ENCODE measurements around the gene ZFAND5.
A peak's percentile ranks its signal among the peaks of the same experiment; 100 is the strongest.

Gene ZFAND5, protein sequence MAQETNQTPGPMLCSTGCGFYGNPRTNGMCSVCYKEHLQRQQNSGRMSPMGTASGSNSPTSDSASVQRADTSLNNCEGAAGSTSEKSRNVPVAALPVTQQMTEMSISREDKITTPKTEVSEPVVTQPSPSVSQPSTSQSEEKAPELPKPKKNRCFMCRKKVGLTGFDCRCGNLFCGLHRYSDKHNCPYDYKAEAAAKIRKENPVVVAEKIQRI

DNA sequence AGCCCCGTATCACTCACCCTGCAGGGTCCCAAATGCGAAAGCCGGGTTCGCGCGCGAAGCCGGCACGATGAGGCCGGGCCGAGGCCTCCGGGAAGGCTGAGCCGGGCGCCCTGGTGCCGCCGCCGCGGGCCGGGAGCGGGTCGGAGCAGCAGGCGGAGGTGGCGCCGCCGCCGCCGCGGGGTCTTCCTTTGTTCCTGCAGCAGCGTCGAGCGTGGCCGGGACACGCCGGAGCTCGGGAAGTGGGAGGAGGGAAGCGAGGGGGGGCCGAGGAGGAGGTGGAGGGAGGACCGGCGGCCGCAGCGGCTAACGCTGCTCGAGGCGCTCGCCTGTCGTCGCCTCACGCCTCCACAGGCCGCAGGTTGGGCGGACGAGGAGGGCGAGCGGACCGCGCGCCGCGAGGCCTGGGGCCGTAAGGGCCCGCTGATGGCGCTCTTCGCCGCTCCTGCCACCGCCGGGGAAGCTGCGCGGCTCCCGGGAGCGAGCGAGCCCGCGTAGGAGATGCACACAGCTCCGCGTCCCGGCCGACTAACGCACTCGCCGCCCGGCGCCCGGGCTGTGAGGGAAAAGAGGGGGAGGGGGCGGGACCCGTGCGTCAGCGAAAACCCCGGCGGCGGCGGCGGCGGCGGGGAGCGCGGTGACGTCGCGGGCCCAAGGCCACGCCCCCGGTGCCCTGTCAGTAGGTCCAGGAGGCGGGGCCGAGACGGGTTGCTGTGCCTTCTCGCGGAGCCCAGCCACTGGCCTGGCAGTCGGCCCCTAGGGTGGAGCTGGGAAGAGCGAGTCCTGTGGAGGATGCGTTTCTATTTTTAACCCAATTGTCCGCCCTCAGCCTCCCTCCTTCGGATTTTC, at the start of gene ZFAND5:
Gene ZFAND5, minus strand, starts transcription at position 530 of the 846 bp plus-strand sequence. CDS start 4,430 bp downstream, outside the sequence.
- peak; percentile 93 for DNase-seq

DNA sequence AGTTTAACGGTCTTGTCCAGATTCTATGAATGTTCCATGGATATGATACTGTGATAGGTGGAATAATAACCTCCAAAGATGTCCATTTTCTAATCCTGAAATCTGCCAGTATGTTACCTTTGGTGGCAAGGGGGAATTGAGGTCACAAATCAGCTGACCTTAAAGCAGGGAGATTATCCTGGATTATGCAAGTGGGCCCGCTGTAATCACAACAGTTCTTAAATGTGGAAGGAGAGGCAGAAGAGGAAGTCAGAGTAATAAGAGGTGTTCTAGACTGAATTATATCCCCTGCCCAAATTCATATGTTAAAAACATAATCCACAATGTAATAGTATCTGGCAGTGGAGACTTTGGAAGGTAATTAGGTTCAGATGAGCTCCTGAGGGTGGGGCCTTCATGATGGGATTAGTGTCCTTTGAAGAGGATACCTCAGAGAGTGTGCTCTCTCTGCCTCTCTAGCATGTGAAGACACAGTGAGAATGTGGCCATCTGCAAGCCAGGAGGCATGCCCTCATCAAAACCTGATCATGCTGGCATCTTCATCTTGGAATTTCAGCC, 47.6 kb upstream of the ZFAND5 start:
- DNase-seq: no peak

DNA sequence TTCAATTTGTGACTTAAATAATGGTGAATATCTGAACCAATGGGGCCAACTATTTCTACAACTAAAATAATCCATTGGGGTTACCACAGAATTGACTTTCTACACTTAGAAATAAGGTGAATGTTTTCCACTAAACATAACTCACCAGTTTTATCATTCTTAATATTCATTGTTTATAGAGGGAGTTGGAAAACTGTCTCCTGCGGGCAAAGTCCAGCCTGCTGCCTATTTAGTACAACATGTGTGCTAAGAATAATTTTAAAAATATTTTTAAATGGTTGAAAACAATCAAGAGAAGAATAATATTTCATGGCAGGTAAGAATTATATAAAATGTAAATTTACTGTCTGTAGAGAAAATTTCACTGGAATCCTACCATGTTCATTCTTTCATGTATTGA, 45.2 kb upstream of the ZFAND5 start:
- no peak for DNase-seq

DNA sequence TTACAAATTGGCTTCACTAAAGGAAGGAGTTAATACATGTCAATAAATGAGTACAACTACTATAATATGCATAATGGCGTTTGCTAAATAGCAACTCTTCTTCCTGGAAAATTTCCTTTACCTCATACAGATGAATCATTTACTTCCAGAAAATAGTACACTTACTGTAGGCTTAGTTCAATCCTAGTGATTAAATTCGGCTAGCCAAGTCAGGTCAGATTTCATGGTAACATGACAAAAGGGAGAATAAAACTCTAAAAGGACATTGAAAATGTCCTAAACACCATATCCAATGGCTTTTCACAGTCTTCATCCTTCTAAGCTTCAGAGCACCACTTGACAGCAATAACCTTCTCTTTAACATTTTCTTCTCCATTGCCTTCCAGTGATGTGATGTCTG, 42.1 kb upstream of the ZFAND5 start:
- DNase-seq: no peak

DNA sequence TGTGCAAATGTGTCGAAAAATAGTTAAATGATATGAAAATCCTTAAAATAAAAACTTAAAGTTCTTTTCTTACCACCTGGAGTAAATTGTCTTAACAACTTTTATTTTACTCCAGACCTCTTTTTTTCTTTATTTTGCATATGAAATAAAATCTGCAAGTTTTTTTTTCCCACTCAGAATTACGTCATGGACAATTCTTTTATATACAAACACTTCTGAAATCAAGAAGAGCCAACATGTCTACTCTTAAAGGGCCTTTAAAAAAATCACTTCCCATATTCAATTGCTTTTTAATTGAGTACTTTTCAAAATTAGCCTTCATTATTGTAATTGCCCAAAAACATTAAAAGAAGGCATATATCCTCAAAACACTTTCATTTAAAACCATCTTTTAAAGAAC, 37.7 kb upstream of the ZFAND5 start:
- DNase-seq: no peak

DNA sequence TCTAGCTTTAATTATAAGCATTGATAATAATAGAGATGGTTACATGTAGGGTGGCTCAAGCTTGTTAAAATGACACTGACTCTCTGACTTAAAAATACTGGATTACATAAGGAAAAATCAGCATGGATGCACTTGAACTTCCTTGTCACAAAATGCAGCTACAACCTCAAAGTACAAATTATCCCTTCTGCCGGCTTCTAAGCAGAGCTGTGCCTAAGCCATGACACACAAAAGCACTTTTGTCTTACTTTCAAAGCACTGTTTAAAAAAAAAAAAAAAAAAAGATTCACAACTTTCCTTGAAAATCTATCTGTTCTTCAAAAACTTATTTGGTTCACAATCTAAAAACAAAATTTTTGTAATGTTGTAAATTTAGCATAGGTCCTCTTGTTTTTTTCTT, 36.4 kb upstream of the ZFAND5 start:
- no peak for DNase-seq

DNA sequence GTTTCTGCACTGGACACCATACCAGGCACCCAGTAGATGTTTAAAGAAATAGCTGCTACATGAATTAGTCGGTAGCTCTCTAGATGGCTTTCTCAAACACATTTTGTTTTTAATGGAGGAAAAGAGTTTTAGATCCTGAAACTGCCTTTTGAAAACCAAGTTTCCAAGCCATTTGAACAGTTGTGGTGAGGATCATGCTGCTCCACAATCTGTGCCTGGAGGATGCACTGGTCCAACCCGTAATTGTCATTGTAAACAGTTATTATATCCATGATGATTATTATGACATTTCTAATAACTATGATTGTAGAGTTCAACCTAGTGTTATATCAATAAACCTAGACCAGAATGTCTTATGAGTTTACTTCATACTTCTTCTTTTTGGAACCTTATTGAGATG, 35.9 kb upstream of the ZFAND5 start:
- DNase-seq: no peak

DNA sequence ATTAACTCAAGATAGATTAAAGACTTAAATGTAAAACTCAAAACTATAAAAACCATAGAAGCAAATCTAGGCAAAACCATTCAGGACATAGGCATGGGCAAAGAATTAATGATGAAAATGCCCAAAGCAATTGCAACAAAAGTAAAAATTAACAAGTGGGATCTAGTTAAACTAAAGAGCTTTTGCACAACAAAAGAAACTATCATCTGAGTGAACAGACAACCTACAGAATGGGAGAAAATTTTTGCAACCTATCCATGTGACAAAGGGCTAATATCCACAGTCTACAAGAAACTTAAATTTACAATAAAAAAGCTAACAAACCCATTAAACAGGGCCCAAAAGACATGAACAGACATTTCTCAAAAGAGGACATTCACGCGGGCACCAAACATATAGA, 34.4 kb upstream of the ZFAND5 start:
- DNase-seq: no peak

DNA sequence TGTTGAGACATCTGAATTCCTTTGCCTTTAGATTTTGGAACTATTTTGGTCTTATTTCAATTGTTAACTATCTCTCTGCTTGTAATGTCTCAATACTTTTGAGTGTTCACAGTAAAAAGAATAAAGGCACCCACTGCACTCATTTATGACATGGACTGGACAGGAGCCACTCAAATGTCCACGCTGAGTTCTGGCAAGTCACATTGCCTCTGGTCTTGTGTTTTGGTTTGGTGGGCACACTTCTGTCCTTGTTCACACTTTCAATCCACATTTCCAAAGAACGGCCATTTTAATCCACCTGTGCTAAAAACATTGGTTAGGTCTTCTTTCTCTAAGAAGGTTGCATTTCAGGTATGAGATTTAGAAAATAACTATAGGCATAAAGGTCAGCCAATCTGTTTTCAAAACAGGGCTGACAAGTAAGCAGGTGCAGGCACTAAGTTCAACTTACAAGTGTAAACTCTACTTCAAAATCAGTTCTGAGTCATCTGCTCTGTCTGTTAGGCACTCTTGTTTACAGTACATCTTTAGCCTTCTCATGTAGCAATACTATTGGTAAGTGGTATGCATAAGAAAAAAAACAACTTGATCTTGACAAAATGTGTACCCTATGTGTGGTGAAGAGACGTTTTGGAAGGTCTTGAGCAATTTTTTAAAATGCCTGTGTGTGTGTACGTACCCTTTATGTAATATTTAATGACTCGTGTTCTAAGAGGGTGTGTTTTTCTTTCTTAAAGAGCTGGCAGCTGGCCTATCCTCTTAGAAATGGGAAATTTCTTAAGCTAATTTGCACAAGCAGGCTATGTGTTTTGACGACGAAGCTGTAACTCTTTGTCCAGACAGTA, 31.5 kb upstream of the ZFAND5 start:
- DNase-seq: no peak

DNA sequence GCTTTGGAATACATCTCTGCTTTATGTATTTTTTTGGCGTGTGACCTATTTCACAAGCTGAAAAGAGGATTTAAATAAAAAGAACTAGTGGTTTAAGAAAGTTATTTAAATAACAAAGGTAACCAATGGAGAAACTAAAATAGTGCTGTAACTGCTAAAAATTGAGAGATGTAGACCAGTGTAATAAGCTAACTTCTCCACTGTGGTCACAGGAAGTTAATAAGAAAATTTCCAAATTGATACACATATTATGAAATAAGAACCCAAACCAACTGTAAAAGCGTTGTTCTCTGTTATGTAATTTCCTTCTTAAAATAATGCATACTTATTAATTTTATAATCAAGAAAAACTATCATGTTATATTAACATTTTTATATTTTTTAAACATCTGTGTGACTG, 29.1 kb upstream of the ZFAND5 start:
- DNase-seq: no peak

DNA sequence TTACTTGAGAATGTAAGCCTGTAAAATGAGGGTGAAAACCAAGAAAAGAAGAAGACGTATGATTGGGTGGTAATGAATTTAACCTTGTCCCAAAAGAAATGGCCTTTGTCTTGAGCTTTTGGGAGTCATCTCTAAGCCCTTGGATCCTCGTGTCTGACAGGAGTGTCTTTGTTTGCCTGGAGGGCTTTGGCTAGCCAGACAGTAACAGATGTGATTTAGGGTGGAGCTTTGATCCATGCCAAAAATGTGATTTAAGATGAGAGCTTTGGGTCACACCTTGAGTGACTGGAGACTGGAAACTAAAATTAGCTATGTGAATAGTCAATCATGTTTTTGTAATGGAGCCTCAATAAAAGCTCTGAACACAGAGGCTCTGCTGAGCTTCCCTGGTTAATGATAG, 25.9 kb upstream of the ZFAND5 start:
- DNase-seq: no peak

DNA sequence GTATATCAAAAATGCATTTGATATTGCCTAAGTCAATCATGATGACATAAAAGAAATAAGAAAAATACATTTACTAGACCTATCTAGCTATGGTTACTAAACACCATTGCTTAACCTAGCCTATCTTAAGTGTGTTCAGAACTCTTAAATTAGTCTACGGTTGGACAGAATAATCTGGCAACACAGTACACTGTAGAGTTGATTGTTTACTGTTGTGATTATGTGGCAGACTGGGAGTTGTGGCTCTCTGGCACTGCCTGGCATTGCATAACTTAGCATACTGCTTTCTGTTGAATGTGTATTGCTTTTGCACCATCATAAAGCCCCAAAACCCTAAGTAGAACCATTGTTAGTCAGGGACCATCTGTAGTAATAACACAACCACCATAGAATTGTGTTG, 21.2 kb upstream of the ZFAND5 start:
- DNase-seq: no peak

DNA sequence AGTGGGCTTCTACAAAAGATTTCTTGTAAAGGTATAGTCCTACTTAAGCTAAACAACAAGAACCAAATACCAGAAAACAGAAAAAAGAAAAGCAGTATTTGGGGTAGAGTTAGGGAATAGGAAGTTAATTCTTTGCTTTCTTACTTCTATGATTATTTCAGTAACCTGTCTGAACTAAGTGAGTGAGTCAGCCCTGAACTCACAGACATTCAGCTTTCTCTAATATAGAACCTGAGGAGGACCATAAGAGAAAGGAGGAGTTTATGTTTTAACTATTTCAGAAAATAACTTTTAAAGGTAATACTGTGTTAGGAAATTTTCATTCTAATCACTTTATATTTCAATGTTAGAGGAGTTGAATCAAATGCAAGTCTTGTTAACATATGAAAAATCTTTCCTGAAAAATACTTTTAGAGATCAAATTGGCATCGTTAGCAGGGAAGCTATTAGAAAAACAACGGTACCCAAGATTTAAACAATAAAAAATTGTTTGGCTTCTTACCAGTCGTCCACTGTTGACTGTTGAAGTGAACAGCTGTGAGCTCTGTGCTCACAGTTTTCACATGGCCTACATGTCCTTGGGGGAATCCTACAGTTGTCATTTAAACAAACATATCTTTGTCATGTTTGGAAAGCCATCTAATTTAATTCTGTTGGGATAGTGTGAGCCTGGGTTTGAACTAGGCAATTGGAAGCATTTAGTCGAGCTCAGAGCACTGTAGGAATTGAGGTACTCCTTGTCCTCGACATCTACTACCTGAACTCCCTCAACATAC, 19.9 kb upstream of the ZFAND5 start:
- DNase-seq: no peak

DNA sequence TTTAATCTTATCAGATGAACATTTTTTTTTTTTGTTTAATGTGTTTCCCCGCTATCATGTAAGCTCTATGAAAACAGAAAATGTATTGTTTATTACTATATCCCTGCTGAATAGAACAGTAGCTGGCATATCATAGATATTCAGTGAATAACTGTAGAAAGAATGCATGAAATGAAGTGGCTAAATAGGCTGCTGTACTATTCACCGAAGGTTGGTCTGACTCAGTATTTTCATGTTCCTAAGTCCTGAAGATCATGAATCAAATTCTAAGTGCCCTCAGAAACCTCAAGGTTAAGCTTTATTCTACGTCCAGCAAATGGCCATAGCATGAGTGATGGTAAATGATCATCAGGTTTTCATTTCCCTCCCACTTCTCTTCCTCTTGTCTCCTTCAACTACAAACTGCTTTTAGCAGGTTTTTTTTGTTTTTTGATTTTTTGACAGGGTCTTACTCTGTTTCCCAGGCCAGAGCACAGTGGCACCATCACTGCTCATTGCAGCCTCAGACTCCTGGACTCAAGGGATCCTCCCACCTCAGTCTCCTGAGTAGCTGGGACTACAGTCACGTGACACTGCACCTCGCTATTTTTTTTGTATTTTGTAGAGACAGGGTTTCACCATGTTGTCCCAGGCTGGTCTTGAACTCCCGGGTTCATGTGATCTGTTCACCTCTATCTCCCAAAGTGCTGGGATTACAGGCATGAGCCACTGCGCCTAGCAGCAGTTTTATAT, 19.1 kb upstream of the ZFAND5 start:
- DNase-seq: no peak

DNA sequence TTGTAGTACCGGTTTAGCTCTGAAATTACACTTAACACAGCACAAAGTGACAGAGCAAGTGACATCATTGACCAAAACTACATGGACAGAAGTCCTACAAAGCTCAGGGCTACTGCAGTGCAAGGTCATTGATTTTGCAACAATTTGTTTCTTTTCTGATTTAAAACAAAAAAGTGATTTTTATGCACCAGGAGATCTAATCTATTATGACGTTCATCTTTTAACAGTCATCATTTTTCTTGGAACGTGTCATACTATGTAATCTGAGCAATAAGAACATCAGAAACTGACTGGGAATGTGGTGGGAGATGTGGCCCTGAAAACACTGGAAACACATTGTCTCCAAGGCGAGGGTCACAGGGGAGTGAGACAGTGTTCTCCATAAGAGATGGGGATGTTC, 17.4 kb upstream of the ZFAND5 start:
- DNase-seq: no peak

DNA sequence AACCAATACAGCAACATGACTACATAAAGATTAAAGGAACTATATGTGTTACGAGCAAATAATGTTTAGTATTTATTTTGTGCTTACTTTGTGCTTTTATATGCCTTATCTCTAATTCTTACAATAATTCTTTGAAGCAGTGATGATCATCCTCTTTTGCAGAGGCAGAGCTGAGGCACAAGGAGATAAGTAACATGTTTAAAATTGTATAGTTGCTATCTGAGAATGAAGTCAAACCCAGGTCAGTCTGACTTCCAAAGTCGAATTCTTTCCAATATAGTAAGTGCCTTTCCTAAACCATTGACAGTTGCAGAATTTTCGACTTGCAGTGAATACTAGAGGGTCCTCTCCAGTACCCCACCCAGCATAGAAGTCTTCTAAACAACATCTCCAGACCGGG, 12.0 kb upstream of the ZFAND5 start:
- no peak for DNase-seq

DNA sequence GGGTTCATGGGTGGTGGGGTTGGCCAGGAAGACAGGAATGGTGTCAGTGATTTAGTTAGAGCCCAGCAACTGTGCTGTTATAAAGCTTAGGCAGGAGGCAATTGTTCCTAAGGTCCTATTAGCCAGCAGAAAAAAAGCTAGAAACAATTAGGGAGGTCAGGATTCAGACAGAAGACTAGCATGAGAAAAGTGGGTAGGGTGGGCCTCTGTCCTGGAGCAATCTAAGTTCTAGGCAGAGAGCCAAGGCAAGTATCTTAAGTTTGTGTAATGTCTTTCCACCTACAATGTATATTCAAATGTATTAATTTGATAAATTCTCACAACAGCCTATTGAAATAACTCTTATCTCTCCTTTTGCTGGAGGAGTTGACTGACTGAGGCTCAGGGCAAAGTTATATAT, 6.1 kb upstream of the ZFAND5 start:
- no peak for DNase-seq

DNA sequence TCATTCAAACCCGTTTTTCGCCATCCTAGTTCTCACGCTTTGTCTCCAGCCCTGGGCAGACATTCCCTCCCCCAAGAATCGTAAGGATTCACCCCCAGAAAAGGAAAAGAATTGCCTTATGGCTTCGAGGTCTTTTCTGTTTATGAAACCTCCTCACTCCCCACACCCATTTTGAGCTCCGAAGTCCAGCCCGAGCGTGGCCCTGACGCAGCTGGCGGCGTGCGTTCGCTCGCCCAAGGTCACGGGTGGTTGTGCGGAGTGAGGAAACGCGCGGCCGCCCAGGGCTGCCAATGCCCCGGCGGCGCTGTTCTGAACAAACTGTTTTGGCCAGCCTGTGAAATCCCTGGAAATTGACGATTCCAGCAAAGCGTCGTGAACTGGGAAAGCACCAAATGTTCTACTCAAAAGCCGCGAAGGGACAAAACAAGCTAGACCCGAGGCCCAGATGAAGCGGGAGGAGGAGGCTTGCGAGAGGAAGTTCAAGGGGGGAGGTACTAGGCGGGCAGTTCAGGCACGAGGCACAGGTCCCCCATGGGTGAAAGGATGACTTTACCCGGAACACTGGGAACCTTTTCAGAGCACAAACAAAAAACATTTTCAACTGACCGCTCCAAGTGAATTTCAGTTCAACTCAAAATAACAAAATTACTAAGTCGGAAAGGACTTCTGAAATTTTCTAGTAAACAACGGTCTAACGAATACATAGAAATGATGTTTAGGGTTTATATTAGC, 683 bp upstream of the ZFAND5 start:
- peak; percentile 68 for DNase-seq

DNA sequence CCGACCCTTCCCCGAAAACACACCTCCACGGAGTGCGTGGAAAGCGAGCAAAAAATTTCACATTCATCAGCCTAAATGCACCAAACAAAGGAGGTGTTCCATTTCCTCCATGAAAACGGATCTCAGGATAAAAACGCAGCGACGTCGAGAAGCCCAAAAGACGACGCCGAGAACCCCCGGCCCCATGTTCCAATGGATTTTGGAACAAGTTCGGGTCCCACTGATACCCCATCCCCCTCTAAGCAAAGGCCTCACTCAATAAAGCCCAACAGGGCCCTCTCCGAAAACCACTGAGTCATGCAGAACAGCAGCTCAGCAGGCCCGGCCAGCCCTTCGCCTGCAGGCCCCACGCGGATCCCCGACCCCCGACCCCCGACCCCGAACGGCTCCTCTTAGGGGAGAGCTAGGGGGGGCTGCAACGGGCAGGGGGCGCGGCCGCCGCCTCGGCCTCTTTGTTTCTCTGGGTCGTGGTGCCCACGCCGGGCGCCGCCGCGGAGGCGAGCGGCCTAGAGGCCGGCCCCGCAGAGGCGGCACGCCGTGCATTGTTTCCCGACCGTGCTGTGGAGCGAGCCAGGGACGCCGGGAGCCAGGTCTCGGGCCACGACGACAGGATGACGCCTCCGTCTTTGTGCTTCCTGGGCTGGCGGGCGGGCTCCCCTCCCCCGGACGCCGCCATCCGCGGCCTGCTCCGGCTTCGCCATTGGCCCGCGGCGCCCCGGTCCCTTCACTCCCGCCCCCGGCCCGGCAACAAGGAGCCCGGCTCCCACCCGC, 915 bp downstream of the ZFAND5 start:
- peak; percentile 70 for DNase-seq

DNA sequence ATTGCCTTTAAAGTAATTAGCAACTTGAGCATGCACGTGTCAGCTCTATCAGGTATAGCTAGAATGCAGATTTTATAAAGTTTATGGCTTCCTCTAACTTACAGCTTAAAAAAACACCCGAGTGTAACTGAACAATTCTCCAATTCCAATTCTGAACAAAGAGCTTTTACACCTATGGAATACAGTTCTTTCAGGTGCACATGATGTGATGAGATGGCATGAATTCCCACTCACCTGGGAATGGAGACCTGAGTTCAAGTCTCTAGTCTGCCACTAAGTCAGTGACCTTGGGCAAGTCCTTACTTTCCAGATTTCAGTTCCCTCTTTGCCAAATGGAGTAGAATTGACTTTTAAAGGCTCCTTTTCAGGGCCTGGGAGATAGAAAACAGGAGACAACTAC, 1.8 kb downstream of the ZFAND5 start:
- no peak for DNase-seq

Measured in activated CD4-positive, alpha-beta T cell treated with anti-CD3 and anti-CD28 coated beads, Interleukin-2, amount 50 U/mL, for 16 hours (primary cell).